ENCODE measurements around the gene MSMO1. TPM values are rescaled to one million over a fixed set of nuclear protein-coding genes. Genes with fewer than 3 reads are reported as not detected.

Gene MSMO1
- polyA plus RNA-seq, 1 donor from 2014 or later: 242 TPM

DNA sequence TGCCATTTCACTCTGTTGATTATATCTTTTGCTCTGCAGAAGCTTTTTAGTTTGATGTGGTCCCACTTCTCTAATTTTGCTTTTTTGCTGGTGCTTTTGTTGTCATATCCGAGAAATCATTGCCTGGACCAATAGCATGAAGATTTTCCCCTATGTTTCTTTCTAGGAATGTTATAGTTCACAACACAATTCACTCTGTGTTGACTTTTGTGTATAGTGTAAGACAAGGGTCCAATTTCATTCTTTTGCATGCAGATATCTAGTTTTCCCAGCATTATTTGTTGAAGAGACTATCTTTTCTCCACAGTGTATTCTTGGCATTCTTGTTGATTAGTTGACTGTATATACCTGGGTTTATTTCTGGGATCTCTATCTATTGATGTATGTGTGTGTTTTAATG lies 43.1 kb downstream of the MSMO1 start:
- Histone ChIP-seq H3K9me3 (ENCODE audit: low read length) (no peaks in the 10 kb centered on the region), H3K4me3 (ENCODE audit: low read length) (no peak overlapping the region), H3K36me3 (ENCODE audit: insufficient read depth, low read length) (no peaks in the 10 kb centered on the region), H4K20me1 (ENCODE audit: insufficient read depth) (no peaks in the 10 kb centered on the region), H3K4me2 (ENCODE audit: low read length) (no peak overlapping the region), H3K79me2 (replicated peaks; ENCODE audit: insufficient read depth, low read length) (no peaks in the 10 kb centered on the region), H2AFZ (ENCODE audit: low read depth, low read length) (no peak overlapping the region), H3K9ac (ENCODE audit: low read length) (no peak overlapping the region), H3F3A (ENCODE audit: insufficient read depth, low read length, poor library complexity, severe bottlenecking) (no peaks in the 10 kb centered on the region), H3K9me2 (ENCODE audit: insufficient read depth, low read length) (no peaks in the 10 kb centered on the region), H3K27me3 (ENCODE audit: insufficient read depth, low read depth, low read length) (no peaks in the 10 kb centered on the region), H3K27ac (ENCODE audit: low read length) (no peak overlapping the region)
- TF ChIP-seq TAF1 (IDR thresholded peaks at IDR 0.05; ENCODE audit: low read depth) (no peak), POLR2AphosphoS5 (IDR thresholded peaks at IDR 0.05) (no peak), RAD21 (conservative IDR thresholded peaks at IDR 0.05) (no peak), EP300 (conservative IDR thresholded peaks at IDR 0.05; ENCODE audit: poor library complexity, severe bottlenecking) (no peak), SMC3 (conservative IDR thresholded peaks at IDR 0.05; ENCODE audit: poor library complexity) (no peak), EZH2 (IDR thresholded peaks at IDR 0.05; ENCODE audit: borderline replicate concordance, insufficient read depth, low read length, poor library complexity, severe bottlenecking) (no peak), MXI1 (conservative IDR thresholded peaks at IDR 0.05; ENCODE audit: poor library complexity, severe bottlenecking) (no peak)
- TF ChIP-seq, protein P1, sequence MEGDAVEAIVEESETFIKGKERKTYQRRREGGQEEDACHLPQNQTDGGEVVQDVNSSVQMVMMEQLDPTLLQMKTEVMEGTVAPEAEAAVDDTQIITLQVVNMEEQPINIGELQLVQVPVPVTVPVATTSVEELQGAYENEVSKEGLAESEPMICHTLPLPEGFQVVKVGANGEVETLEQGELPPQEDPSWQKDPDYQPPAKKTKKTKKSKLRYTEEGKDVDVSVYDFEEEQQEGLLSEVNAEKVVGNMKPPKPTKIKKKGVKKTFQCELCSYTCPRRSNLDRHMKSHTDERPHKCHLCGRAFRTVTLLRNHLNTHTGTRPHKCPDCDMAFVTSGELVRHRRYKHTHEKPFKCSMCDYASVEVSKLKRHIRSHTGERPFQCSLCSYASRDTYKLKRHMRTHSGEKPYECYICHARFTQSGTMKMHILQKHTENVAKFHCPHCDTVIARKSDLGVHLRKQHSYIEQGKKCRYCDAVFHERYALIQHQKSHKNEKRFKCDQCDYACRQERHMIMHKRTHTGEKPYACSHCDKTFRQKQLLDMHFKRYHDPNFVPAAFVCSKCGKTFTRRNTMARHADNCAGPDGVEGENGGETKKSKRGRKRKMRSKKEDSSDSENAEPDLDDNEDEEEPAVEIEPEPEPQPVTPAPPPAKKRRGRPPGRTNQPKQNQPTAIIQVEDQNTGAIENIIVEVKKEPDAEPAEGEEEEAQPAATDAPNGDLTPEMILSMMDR (IDR thresholded peaks at IDR 0.05; ENCODE audit: poor library complexity, severe bottlenecking): no peak
- TF ChIP-seq, protein P2, sequence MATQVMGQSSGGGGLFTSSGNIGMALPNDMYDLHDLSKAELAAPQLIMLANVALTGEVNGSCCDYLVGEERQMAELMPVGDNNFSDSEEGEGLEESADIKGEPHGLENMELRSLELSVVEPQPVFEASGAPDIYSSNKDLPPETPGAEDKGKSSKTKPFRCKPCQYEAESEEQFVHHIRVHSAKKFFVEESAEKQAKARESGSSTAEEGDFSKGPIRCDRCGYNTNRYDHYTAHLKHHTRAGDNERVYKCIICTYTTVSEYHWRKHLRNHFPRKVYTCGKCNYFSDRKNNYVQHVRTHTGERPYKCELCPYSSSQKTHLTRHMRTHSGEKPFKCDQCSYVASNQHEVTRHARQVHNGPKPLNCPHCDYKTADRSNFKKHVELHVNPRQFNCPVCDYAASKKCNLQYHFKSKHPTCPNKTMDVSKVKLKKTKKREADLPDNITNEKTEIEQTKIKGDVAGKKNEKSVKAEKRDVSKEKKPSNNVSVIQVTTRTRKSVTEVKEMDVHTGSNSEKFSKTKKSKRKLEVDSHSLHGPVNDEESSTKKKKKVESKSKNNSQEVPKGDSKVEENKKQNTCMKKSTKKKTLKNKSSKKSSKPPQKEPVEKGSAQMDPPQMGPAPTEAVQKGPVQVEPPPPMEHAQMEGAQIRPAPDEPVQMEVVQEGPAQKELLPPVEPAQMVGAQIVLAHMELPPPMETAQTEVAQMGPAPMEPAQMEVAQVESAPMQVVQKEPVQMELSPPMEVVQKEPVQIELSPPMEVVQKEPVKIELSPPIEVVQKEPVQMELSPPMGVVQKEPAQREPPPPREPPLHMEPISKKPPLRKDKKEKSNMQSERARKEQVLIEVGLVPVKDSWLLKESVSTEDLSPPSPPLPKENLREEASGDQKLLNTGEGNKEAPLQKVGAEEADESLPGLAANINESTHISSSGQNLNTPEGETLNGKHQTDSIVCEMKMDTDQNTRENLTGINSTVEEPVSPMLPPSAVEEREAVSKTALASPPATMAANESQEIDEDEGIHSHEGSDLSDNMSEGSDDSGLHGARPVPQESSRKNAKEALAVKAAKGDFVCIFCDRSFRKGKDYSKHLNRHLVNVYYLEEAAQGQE (IDR thresholded peaks at IDR 0.05; ENCODE audit: borderline replicate concordance): no peak

DNA sequence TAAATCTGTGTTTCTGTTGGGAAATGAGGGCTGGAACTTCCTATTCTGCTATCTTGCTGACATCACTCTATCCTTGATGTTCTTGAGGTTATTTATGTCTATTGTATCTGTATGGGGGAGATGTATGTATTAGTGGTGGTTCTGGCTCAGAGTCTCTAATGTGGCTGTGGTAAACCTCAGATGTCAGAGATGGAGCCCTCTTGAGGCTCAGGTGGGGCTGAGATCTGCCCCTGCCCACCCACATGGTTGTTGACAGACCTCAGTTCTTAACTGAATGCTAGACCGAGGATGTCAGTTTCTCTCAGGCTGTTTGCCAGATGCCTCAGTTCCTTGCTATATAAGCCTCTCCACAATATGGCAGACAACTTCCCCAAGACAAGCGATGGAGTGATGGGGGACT lies 48.0 kb downstream of the MSMO1 start:
- H3K4me2 ChIP-seq (ENCODE audit: low read length): no peak overlapping the region
- no peak overlapping the region for H3K9ac ChIP-seq (ENCODE audit: low read length)
- no peak overlapping the region for H3K4me3 ChIP-seq (ENCODE audit: low read length)
- H3K36me3 ChIP-seq (ENCODE audit: insufficient read depth, low read length): no peaks in the 10 kb centered on the region
- H3K27ac ChIP-seq (ENCODE audit: low read length): no peak overlapping the region
- no peaks in the 10 kb centered on the region for H4K20me1 ChIP-seq (ENCODE audit: insufficient read depth)
- no peak overlapping the region for H2AFZ ChIP-seq (ENCODE audit: low read depth, low read length)
- no peaks in the 10 kb centered on the region for H3K9me3 ChIP-seq (ENCODE audit: low read length)
- no peaks in the 10 kb centered on the region for H3K27me3 ChIP-seq (ENCODE audit: insufficient read depth, low read depth, low read length)
- H3K79me2 ChIP-seq (replicated peaks; ENCODE audit: insufficient read depth, low read length): peaks cover 27% of the 10 kb centered on the region
- no peak for TF ChIP-seq SMC3 (conservative IDR thresholded peaks at IDR 0.05; ENCODE audit: poor library complexity)
- no peak for TF ChIP-seq TAF1 (IDR thresholded peaks at IDR 0.05; ENCODE audit: low read depth)
- TF ChIP-seq, protein P2 (IDR thresholded peaks at IDR 0.05; ENCODE audit: borderline replicate concordance): no peak
- TF ChIP-seq EP300 (conservative IDR thresholded peaks at IDR 0.05; ENCODE audit: poor library complexity, severe bottlenecking): no peak
- TF ChIP-seq MXI1 (conservative IDR thresholded peaks at IDR 0.05; ENCODE audit: poor library complexity, severe bottlenecking): no peak
- no peak for TF ChIP-seq RAD21 (conservative IDR thresholded peaks at IDR 0.05)
- peaks cover 10% of the 10 kb centered on the region for H3F3A ChIP-seq (ENCODE audit: insufficient read depth, low read length, poor library complexity, severe bottlenecking)
- H3K9me2 ChIP-seq (ENCODE audit: insufficient read depth, low read length): no peaks in the 10 kb centered on the region

Data from neural cell (in vitro differentiated cells).